Heart right ventricle (tissue), 16 donors: ENCODE data around the gene MICALL1. TPM values are rescaled to one million over a fixed set of nuclear protein-coding genes. Genes with fewer than 3 reads are reported as not detected.

Source experiments
- ATAC-seq, 8 donors: fragments of 200-7000 bp; cut with Tn5 transposase; one replicate each; pipeline ENCODE4 v1.9.1; 2020; ENCODE audit warnings: mild to moderate bottlenecking in 8 of 8, moderate library complexity in 8 of 8, moderate number of reproducible peaks in 1 of 8
- DNase-seq, 2 donors: peaks; one replicate each; pipeline ENCODE4 v3.0.0-alpha.2; 2020
- H3K27ac ChIP-seq, 10 donors: fragments of 200-600 bp; sonication (generic) in 2 of 10; one replicate each; pipeline versions ENCODE4 v1.5.0 to v1.8.0; 2020 to 2022; ENCODE audit warnings: mild to moderate bottlenecking in 3 of 10
- H3K27me3 ChIP-seq, 7 donors: fragments of 200-600 bp; one replicate each; pipeline ENCODE4 v1.8.0; 2021 to 2022; ENCODE audit warnings: mild to moderate bottlenecking in 2 of 7
- H3K36me3 ChIP-seq, 9 donors: fragments of 200-600 bp; sonication (generic) in 1 of 9; one replicate each; pipeline versions ENCODE4 v1.5.0 to v1.8.0; 2020 to 2022; ENCODE audit warnings: mild to moderate bottlenecking in 2 of 9
- H3K4me1 ChIP-seq, 9 donors: fragments of 200-600 bp; sonication (generic) in 1 of 9; one replicate each; pipeline versions ENCODE4 v1.5.0 to v1.8.0; 2020 to 2022; ENCODE audit warnings: mild to moderate bottlenecking in 4 of 9
- H3K4me3 ChIP-seq, 10 donors: fragments of 200-600 bp; sonication (generic) in 2 of 10; one replicate each; pipeline versions ENCODE4 v1.5.0 to v1.8.0; 2020 to 2022; ENCODE audit warnings: mild to moderate bottlenecking in 7 of 10, moderate library complexity in 2 of 10
- H3K9me3 ChIP-seq, 11 donors: fragments of 200-600 bp in 10 of 11; sonication (generic) in 2 of 11; one replicate each; pipeline versions ENCODE4 v1.5.0 to v1.8.0; 2013 to 2022; ENCODE audit warnings: mild to moderate bottlenecking in 2 of 11, control low read depth in 1 of 11, moderate library complexity in 1 of 11
- WGBS, 2 donors: extraction: QIAGEN DNeasy Blood & Tissue Kit; methylation state at CpG; one replicate each; pipeline ENCODE4 v1.1.7; 2013; ENCODE audit warnings: inconsistent platforms in 1 of 2; 5-methylcytosine and 5-hydroxymethylcytosine counted together
- intact Hi-C, 10 donors: fragments of 100-400 bp; cut with DNase I; formaldehyde crosslinking; loops; one replicate each; pipeline versions ENCODE4 v1.11.1 to v1.14.2; 2022
- polyA plus RNA-seq, 2 donors: library from polyadenylated mRNA; stranded (reverse); fragments of 200-250 nt; gene quantifications; one replicate each; pipeline ENCODE4 v1.2.3, GENCODE V29; 2013
- total RNA-seq, 10 donors: library from RNA; stranded (reverse); fragmentation: NEBNext Ultra II Directional in 3 of 10; extraction: Animal tissue kit (Norgen Biotek cat#: 25700) in 3 of 10; gene quantifications; one replicate each; pipeline versions ENCODE4 v1.2.1 to v1.2.4, GENCODE V29; 2021 to 2023
- TF ChIP-seq, protein P1 (sequence below), 9 donors: fragments of 200-600 bp; sonication (generic) in 2 of 9; IDR thresholded peaks; one replicate each; pipeline versions ENCODE4 v1.5.0 to v1.8.0; 2021 to 2022; ENCODE audit warnings: antibody characterized with exemption in 9 of 9, mild to moderate bottlenecking in 5 of 9, moderate library complexity in 1 of 9
- donor health status: Arrhythmogenic right ventricular cardiomyopathy.
- donor health status: ischemic (EF 13 %, LVEDD 7.1; RV severe dilation, severe dysfunction).
- donor health status: healthy with polysubstance abuse.
- donor health status: DM: no; HTN: yes; CAD: no.
- donor health status: DM: no; HTN: no; CAD: no.
- donor health status: ischemic (EF 25% LVEDD 6.9; RV normal size, moderate dysfunction).
- donor health status: ischemic (EF 25% LVEDD 5.7; RV mildly dilated, moderate dysfunction).
- donor health status: healthy.
- donor health status: DM: yes; HTN: yes; CAD: no.
- donor health status: Ischemic cardiomyopathy.
- donor health status: ischemic (EF 35%, LVEDD 5.7; RV mildly dilated, moderate dysfunction).
- donor health status: nonischemic (EF 11% LVEDD 7.7; RV severe dilation, severe dysfunction).
- donor health status: DM: yes; HTN: yes; CAD: no.
- donor health status: PGD.
- donor health status: ischemic (EF 29% LVEDD 5.4; RV normal size, mild dysfunction).
- donor health status: nonischemic (EF 23%, LVEDD 6.1; RV moderate dilation, normal function).

MICALL1 gene
- total and polyA plus RNA-seq, 12 donors, result 9.3 to 26.9 (median 15.5) TPM

- ATAC-seq (no peak), DNase-seq (no peak)
- Histone ChIP-seq H3K4me1 (peaks cover 0 to 27% (median 14%) of the 10 kb centered on the region in 9 donors), H3K9me3 (no peaks in the 10 kb centered on the region), H3K4me3 (no peak overlapping the region), H3K27me3 (no peaks in the 10 kb centered on the region), H3K27ac (no peak overlapping the region), H3K36me3 (peaks cover 0 to 100% (median 52%) of the 10 kb centered on the region in 9 donors)
- TF ChIP-seq, protein P1, sequence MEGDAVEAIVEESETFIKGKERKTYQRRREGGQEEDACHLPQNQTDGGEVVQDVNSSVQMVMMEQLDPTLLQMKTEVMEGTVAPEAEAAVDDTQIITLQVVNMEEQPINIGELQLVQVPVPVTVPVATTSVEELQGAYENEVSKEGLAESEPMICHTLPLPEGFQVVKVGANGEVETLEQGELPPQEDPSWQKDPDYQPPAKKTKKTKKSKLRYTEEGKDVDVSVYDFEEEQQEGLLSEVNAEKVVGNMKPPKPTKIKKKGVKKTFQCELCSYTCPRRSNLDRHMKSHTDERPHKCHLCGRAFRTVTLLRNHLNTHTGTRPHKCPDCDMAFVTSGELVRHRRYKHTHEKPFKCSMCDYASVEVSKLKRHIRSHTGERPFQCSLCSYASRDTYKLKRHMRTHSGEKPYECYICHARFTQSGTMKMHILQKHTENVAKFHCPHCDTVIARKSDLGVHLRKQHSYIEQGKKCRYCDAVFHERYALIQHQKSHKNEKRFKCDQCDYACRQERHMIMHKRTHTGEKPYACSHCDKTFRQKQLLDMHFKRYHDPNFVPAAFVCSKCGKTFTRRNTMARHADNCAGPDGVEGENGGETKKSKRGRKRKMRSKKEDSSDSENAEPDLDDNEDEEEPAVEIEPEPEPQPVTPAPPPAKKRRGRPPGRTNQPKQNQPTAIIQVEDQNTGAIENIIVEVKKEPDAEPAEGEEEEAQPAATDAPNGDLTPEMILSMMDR (IDR thresholded peaks at IDR 0.05), result no peak
- WGBS, 2 donors, result 81 to 88% methylated on average over 6 of the region's 6 CpGs
- intact Hi-C loops, result loop anchor here in 2 of 10 donors (5.0 to 10.0 kb wide), 2 partner anchors 48 to 241 kb away; no protein-coding TSS in a partner anchor
These were observed 40.6 kb upstream of the MICALL1 start for GRCh38 chr22:37865510-37865909.

DNA sequence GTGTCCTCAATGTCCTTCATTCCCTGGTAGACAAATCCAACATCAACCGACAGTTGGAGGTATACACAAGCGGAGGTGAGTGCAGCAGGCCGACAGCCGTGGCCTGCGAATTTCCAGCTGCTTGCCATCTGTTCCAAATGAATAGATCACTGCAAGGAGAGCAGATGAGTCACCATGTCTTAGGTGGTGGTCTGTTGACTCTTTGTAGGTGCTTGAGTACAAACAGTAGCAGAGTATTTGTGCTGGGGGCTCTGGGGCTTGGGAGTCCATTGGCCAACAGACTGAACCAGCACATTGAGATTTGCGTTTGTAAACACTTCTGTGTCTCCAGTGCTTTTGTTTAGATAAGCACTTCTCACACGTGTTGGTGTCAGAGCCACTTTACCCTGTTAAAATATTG, 35.8 kb upstream of the MICALL1 start:
- peaks cover 0 to 100% (median 76%) of the 10 kb centered on the region in 9 donors for H3K36me3 ChIP-seq
- 79 to 86% methylated on average over 7 of the region's 7 CpGs for WGBS, 2 donors
- H3K27me3 ChIP-seq, result no peaks in the 10 kb centered on the region
- DNase-seq (no peak), ATAC-seq (no peak)
- intact Hi-C loops, result no loop called here
- TF ChIP-seq, protein P1 (IDR thresholded peaks at IDR 0.05), result no peak
- H3K4me3 ChIP-seq, result no peak overlapping the region
- H3K9me3 ChIP-seq, result no peaks in the 10 kb centered on the region
- no peaks in the 10 kb centered on the region for H3K4me1 ChIP-seq
- H3K27ac ChIP-seq, result no peak overlapping the region

- no peak for ATAC-seq
- Histone ChIP-seq H3K36me3 (peaks cover 4 to 97% (median 66%) of the 10 kb centered on the region in 9 donors), H3K27me3 (no peaks in the 10 kb centered on the region), H3K9me3 (no peaks in the 10 kb centered on the region), H3K4me3 (no peak overlapping the region), H3K27ac (no peak overlapping the region), H3K4me1 (peaks cover 0 to 9% (median 0%) of the 10 kb centered on the region in 9 donors)
- 75 to 79% methylated on average over 6 of the region's 6 CpGs for WGBS, 2 donors
- TF ChIP-seq, protein P1 (IDR thresholded peaks at IDR 0.05), result no peak
- intact Hi-C loops, result loop anchor here in 2 of 10 donors (10.0 kb wide), 2 partner anchors 54 to 84 kb away; no protein-coding TSS in a partner anchor
- DNase-seq, result no peak
These were observed 25.2 kb upstream of the MICALL1 start for GRCh38 chr22:37880668-37881440.

DNA sequence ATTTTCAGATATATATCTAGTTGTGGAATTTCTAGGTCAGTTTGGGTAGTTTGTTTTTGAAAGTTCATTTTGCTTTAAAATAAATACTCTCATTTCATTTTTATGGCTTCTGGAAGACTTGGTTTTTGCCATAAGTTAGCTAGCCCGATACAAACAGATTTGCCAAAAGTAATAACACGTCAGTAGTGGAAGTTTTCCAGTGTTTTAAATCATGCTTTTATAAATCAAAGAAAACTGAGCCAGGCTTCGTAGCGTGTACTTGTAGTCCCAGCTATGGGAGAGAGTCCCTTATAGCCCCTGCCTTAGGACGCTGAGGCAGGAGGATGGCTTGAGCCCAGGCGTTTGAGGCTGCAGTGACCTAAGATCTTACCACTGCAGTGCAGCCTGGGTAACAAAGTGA, 21.7 kb upstream of the MICALL1 start:
- no peak for ATAC-seq
- intact Hi-C loops, result loop anchor here in 2 of 10 donors (10.0 kb wide), 2 partner anchors 50 to 80 kb away; no protein-coding TSS in a partner anchor
- TF ChIP-seq, protein P1 (IDR thresholded peaks at IDR 0.05), result no peak

More for the DNA sequence above, 21.7 kb upstream of the MICALL1 start:
- H3K27ac ChIP-seq, result no peak overlapping the region
- H3K4me3 ChIP-seq, result no peak overlapping the region
- H3K36me3 ChIP-seq, result peaks cover 0 to 97% (median 55%) of the 10 kb centered on the region in 9 donors
- no peak for DNase-seq
- WGBS, 2 donors, result 81 to 83% methylated on average over 6 of the region's 6 CpGs
- no peaks in the 10 kb centered on the region for H3K27me3 ChIP-seq
- peaks cover 0 to 25% (median 9%) of the 10 kb centered on the region in 9 donors for H3K4me1 ChIP-seq
- H3K9me3 ChIP-seq, result no peaks in the 10 kb centered on the region
